Stimulated activated CD4-positive, alpha-beta T cell treated with anti-CD3 and anti-CD28 coated beads, Interleukin-1b, Interleukin-23, amount 100 ng/mL, for 48 hours (primary cell): Measurements from ENCODE around the gene FOXK1.
"Not testable (repeated sequence)": the region's sequence is repeated elsewhere in the genome, so short reads cannot be mapped to it uniquely, and the experiment has no call there.

Experiments used
- DNase-seq: peaks from one replicate; pipeline ENCODE4 v3.0.0-alpha.2; 2020

The FOXK1 gene

GRCh38 chr7:4802577-4802976 lies 120.5 kb downstream of the FOXK1 start:
- not testable (repeated sequence) for DNase-seq

- no peak for DNase-seq
Measured at GRCh38 chr7:4803397-4804241, 121.5 kb downstream of the FOXK1 start.

GRCh38 chr7:4805110-4805983 lies 123.3 kb downstream of the FOXK1 start:
- DNase-seq, result no peak

DNA sequence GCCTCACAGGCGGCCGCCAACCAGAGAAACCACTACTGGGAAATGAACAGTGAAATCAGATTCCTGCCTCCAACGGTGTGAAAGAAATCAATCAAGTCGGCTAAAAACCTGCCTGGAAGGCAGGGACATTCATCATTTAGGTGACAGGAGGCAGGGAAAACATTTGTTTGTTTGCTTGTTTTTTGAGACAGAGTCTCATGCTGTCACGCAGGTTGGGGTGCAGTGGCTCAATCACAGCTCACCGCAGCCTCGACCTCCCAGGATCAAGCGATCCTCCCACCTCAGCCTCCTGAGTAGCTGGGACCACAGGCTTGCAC lies 123.8 kb downstream of the FOXK1 start:
- DNase-seq, result no peak

DNA sequence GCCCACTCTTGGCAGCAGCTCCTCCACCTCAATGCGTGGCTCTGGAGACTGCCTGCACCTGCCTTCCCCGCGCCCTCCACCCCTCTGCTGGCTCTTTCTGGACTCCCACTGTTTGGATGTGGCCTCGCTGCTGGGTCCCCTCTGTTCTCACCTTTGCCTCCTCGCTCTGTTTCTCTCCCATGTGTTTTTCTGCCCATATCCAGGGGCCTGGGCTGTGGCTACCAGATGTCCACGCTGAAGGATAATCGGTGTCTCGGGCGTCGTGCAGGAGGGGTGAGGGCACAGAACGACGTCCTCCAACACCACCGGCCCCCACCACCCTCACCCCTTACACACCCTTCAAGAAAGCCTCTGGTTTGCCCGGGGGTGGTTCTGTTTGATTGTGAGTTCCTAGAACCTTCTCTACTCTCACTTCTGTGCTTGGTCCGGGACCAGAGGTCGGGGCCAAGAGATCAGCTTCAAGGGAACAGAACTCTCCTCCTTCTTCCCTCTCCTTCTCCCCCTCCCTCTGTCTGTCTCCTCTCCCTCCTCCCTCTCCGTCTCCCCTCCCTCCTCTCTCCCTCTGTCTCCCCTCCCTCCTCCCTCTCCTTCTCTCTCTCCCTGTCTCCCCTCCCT lies 125.0 kb downstream of the FOXK1 start:
- no peak for DNase-seq

GRCh38 chr7:4807598-4808016 lies 125.5 kb downstream of the FOXK1 start:
- DNase-seq, result no peak

- no peak for DNase-seq
Measured at GRCh38 chr7:4808026-4808425, 125.9 kb downstream of the FOXK1 start.

DNA sequence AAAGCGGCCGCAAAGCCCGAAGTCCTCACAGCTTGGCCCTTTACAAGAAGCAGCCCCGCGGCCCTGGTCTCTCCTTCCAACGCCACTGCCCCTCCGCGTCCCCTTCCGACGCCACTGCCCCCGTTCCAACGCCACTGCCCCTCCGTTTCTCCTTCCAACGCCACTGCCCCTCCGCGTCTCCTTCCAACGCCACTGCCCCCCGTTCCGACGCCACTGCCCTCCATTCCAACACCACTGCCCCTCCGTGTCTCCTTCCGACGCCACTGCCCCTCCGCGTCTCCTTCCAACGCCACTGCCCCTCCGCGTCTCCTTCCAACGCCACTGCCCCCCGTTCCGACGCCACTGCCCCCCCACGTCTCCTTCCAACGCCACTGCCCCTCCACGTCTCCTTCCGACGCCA lies 126.5 kb downstream of the FOXK1 start:
- DNase-seq, result no peak

- no peak for DNase-seq
Measured at GRCh38 chr7:4809091-4809591, 127.0 kb downstream of the FOXK1 start.

DNA sequence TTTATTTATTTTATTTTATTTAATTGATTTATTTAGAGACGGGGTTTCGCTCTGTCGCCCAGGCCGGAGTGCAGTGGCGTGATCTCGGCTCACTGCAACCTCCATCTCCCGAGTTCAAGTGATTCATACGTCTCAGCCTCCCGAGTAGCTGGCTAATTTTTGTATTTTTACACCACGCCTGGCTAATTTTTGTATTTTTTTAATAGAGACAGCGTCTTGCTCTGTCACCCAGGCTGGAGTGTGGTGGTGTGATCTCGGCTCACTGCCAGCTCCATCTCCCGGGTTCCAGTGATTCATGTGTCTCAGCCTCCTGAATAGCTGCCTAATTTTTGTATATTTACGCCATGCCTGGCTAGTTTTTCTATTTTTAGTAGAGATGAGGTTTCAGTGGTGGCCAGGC lies 127.6 kb downstream of the FOXK1 start:
- no peak for DNase-seq

- DNase-seq, result no peak
Measured at GRCh38 chr7:4814433-4814832, 132.3 kb downstream of the FOXK1 start.

GRCh38 chr7:4815121-4815520 lies 133.0 kb downstream of the FOXK1 start:
- no peak for DNase-seq

GRCh38 chr7:4815609-4816418 lies 133.7 kb downstream of the FOXK1 start:
- no peak for DNase-seq

DNA sequence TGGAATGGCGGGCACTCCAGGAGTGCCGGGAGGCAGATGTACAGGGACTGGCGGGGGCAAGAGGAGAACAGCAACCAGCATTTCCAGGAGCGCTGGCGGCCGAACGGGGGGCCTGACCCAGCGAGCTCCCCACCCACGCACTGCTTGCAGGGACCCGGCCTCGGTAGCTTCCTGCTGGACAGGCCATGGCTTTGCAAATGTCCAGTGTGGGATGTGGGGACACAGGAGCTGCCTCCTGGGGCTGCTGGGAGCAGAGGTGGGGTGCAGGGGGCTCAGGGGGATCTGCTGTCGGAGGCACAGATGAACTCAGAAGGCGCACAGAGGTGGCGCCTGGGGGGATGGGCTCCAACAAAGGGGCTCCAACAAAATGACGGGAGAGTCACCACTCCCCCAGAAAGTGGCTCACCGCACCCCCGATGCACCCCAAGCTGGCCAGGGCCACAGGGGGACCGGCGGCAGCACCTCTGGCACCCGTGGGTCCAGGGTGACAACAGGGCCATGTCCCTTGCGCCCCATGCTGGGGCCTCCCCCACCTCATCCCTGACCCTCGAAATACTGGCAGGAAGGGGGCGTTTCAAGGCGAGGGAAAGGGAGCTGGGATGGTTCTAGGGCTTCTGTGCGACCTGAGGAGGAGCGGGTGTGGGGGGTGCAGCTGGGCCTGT lies 134.5 kb downstream of the FOXK1 start:
- DNase-seq, result no peak

DNA sequence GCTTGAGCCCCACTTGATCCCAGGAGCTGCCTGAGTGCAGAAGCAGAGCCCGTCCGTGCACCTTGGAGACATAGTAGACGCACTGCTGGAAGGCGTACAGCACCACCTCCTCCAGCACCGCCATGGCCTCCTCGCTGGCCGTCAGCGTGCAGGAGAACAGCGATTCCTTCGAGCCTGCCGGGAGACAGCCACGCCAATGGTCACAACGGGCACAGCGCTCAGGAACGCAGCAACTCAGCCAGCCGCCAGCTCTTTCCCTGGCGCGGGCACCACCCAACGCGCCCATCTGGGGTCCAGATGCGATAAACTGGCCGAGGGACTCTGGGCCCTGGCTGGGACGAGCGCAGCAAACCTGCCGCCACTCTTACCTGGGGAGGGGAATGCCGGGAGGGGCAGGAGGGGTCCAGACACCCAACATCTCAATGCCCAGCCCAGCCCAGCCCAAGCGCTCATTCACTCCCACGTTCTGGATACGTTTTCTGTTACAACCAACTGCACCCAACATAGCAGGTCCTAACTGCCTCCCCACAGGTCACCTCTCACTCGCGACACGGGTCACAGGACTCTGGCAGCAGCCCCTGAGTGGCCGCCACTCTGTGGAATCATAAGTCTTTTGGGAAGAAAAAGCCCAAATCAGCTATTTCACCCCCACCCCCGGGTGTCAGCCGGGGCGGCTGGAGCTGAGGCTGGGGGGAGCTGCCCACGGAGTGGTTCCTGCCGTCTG lies 135.2 kb downstream of the FOXK1 start:
- DNase-seq, result no peak

GRCh38 chr7:4818000-4818794 lies 136.1 kb downstream of the FOXK1 start:
- DNase-seq, result no peak

DNA sequence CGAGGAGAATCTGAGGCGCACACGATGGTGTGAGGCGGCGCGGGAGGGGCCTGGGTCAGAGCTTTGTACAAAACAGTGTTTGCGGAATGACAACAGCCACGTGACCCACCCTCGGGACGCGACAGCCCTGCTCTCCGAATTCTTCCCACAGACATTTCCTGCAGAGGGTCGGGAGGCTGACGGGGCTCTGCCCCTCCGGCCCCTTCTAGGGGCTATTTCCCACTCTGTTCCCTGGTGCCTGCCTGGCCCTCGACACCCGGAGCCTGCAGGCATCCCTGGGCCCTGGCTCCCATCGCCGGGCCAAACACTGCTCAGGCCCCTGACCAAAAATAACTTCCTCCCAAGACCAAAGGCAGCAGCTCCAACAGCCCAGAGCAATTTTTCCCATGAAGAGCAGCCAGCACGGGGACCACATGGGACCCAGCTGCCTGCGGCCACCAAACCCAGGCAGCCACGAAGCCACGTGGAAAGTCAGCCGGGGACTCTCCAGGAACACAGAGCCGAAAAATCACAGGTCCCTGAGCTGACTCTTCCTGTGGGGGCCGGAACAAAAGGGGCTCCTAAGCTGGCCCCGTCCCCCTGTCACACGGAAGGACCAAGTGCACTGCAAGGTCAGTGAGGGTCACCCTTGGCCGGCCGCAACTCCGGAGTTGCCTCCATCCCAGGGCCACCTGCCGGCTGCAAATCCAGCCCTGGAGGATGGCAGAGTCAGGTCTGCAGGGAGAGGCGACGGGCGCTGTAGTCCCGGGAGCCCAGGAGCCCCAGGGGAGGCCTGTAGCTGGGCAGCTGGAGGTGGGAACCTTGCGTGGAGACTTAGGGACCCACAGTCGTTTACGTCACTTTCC lies 137.7 kb downstream of the FOXK1 start:
- no peak for DNase-seq

DNA sequence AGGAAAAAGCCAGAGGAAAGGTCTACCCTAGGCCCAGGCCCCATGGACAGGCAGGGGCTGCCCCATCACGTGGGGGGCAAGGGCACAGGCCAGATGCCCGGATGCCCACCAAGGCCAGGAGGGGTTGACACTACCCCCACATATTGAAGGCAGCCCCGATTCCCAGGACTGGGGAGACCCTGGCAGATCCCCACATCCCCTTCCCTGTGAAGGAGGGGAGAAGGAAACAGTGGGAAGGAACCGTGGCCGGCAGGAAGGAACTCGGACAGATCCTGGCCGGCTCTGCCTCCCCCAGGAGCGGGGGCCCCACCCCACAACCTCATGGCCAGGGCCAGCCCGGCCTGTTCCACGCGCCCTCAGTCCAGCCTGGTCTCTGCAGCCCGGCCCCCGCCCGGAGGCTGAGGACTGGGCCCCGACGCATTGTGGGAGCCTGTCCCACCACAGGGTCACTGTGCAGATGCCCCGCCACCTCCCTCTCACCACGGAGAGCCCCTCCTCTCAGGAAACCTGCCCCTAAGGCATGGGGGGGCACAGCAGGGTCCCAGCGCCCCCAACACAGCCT lies 138.4 kb downstream of the FOXK1 start:
- no peak for DNase-seq
